CD4-positive, alpha-beta T cell treated with Interleukin-4 for 1 hour (primary cell): Measurements from ENCODE around the gene ACSL5.
"Not testable (repeated sequence)": the region's sequence is repeated elsewhere in the genome, so short reads cannot be mapped to it uniquely, and the experiment has no call there.

Source experiments
- DNase-seq, 2 donors: peaks; one replicate each; pipeline ENCODE4 v3.0.0-alpha.2; 2020 to 2022

The ACSL5 gene

GRCh38 chr10:112351146-112351545, 22.8 kb upstream of the ACSL5 start:
- no peak for DNase-seq

- DNase-seq = no peak
These were observed 21.9 kb upstream of the ACSL5 start for GRCh38 chr10:112352044-112352443.

- no peak for DNase-seq
These were observed 20.9 kb upstream of the ACSL5 start for GRCh38 chr10:112353046-112353445.

GRCh38 chr10:112356686-112357085, 17.2 kb upstream of the ACSL5 start:
- no peak for DNase-seq

GRCh38 chr10:112359606-112360307, 14.2 kb upstream of the ACSL5 start:
- DNase-seq = no peak

GRCh38 chr10:112360308-112361270, 13.3 kb upstream of the ACSL5 start:
- DNase-seq = no peak

GRCh38 chr10:112361951-112362751, 11.8 kb upstream of the ACSL5 start:
- DNase-seq = no peak

- DNase-seq = no peak
These were observed 11.1 kb upstream of the ACSL5 start for GRCh38 chr10:112362833-112363232.

- DNase-seq = no peak
These were observed 9.9 kb upstream of the ACSL5 start for GRCh38 chr10:112363696-112364688.

GRCh38 chr10:112365014-112365432, 8.9 kb upstream of the ACSL5 start:
- no peak for DNase-seq

GRCh38 chr10:112365451-112365850, 8.5 kb upstream of the ACSL5 start:
- no peak for DNase-seq

- no peak for DNase-seq
These were observed 6.9 kb upstream of the ACSL5 start for GRCh38 chr10:112366992-112367391.

- DNase-seq = no peak
These were observed 6.4 kb upstream of the ACSL5 start for GRCh38 chr10:112367516-112367915.

GRCh38 chr10:112369495-112370423, 4.2 kb upstream of the ACSL5 start:
- DNase-seq = peak; percentile 35 to 77

GRCh38 chr10:112370424-112370819, 3.5 kb upstream of the ACSL5 start:
- no peak for DNase-seq

GRCh38 chr10:112371326-112371725, 2.6 kb upstream of the ACSL5 start:
- DNase-seq = not testable (repeated sequence)

- DNase-seq = not testable (repeated sequence)
These were observed 1.6 kb upstream of the ACSL5 start for GRCh38 chr10:112372182-112372810.

GRCh38 chr10:112374724-112375541, 1.0 kb downstream of the ACSL5 start:
- DNase-seq = peak; percentile 36 to 44

- DNase-seq = peak; percentile 65 to 72
These were observed 1.9 kb downstream of the ACSL5 start for GRCh38 chr10:112375721-112376395.
